Measurements from ENCODE around the gene WNT5A.

Gene WNT5A

DNA sequence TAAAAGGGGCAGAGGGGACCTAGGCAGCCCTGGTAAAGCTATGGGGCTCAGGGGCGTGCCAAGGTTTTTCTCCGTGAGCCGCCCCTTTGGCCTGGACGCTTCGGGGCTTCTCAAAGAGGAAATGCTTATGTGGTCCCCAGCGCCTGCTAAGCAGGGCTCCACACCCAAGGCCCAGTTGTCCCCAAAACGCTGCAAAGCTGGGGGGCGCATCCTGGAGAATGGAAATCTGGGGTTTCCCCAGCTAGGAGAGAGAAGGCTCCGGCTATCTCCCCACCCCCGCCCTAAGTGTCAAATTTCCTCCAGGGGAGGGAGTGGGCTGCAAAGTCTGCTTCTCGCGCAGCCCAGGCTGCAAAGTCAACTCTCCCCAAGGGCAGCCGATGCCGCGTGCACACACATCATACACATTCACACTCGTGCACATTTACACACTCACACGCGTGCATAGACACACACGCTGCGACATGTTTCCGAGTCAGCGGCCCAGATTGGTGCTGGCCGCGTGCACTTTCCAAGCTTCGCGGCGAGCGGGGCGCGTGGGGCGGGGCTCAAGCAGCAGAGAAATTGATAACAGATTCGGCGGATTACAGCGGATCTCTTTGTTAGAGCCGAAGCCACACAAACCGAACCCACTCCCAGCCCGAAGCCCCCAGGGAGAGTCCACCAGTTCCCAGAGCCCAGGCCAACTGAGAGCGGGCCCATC lies 4.5 kb downstream of the WNT5A start:
- Histone ChIP-seq H3K4me3 (ENCODE audit: low read length in 2 of 2) (peak overlapping the region; percentile 30 to 44), H3K9me3 (ENCODE audit: control insufficient read depth in 2 of 2, low read length in 2 of 2) (no peaks in the 10 kb centered on the region), H3K9ac (ENCODE audit: low read depth in 1 of 2, low read length in 2 of 2) (peak overlapping the region in 1 of 2 donors; percentile 33), H3K4me1 (ENCODE audit: control insufficient read depth in 2 of 2, insufficient read depth in 2 of 2, low read length in 2 of 2) (peaks cover 19 to 20% of the 10 kb centered on the region in 2 donors), H3K27ac (ENCODE audit: low read depth in 2 of 2, low read length in 2 of 2) (peak overlapping the region in 1 of 2 donors; percentile 16), H3K36me3 (ENCODE audit: control insufficient read depth in 2 of 2, insufficient read depth in 2 of 2, low read length in 2 of 2) (no peaks in the 10 kb centered on the region), H3K27me3 (ENCODE audit: control insufficient read depth in 2 of 2, insufficient read depth in 2 of 2, low read length in 2 of 2) (peaks cover 20 to 46% of the 10 kb centered on the region in 2 donors)

DNA sequence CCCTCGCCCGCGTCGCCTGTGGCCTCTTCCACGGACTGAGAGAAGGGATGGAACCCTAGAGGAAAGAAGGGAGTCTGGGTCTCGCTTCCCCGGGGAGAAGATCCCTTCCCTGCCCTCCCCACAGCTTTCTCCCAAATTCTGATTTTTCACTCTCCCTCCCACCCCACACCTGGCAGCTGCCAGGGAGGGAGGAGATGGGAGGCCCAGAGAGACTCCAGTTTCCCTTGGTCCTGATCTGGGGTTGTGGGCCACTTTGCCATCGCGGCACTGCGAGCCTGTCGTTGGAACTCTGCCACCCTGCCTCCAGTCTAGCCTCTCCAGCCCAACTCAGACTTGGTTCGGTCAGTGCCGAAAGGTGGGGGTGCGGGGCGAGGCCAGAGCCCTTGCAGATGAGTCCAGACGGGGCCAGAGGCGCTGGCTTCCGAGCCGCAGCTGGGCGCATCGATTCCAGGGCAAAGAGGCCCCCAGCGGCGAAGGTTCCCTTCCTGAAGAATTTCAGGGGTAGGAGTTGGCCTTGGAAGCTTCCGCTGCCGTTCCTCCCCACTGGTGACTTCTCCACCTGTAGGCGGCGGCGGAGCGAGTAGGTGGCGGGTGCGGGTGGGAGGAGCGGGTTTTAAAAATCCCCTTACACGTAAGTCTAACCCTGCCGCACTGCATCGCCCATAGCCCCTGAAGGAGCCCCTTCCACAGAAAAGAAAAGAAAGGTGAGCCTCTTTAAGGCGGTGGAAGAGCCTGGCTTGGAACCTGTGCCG lies 5.2 kb downstream of the WNT5A start:
- Histone ChIP-seq H3K27me3 (ENCODE audit: control insufficient read depth in 2 of 2, insufficient read depth in 2 of 2, low read length in 2 of 2) (peaks cover 20 to 42% of the 10 kb centered on the region in 2 donors), H3K4me3 (ENCODE audit: low read length in 2 of 2) (peak overlapping the region; percentile 39 to 56), H3K27ac (ENCODE audit: low read depth in 2 of 2, low read length in 2 of 2) (peak overlapping the region in 1 of 2 donors; percentile 16), H3K4me1 (ENCODE audit: control insufficient read depth in 2 of 2, insufficient read depth in 2 of 2, low read length in 2 of 2) (peaks cover 14 to 18% of the 10 kb centered on the region in 2 donors), H3K36me3 (ENCODE audit: control insufficient read depth in 2 of 2, insufficient read depth in 2 of 2, low read length in 2 of 2) (no peaks in the 10 kb centered on the region), H3K9me3 (ENCODE audit: control insufficient read depth in 2 of 2, low read length in 2 of 2) (no peaks in the 10 kb centered on the region), H3K9ac (ENCODE audit: low read depth in 1 of 2, low read length in 2 of 2) (no peak overlapping the region)

DNA sequence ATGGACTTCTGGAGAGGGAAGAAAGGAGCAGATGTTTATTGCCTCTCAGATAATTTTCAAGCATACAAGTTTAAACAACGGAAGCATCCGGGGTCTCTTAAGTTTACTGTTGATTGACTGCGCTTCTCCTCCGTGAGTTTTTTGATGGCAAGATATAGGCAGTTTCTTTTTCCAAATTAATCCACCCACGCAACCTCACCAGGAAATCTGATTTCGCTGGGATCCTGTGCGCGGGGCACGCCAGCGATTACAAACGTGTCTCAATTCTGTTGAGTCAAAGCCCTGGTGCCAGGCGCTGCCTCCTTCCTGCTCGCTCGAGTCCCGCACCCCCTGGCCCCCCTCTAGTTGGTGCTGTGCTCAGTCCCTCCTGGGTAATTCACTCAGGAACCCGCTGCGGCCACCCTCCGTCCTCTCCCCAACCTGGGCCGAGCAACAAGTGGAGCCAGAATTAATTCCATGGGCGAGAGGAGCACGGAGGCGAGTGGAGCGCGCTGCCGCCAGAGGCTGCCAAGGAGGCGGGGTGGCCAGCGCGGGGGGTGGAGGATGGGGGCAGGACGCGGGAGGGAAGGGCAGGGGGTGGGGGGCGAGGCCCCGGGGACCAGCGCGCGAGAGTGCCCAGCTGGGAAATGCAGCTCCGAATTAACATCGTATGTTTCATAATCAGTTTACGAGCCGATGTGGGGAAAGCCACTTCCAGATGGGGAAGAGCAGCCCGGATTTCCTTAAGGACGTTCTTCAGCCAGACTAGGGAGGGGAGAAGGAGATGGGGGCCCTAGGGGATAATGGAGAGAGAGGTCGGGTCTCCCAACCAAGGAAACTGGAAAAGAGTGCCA lies 6.0 kb downstream of the WNT5A start:
- H3K9ac ChIP-seq (ENCODE audit: low read depth in 1 of 2, low read length in 2 of 2) = peak overlapping the region in 1 of 2 donors; percentile 17
- H3K27ac ChIP-seq (ENCODE audit: low read depth in 2 of 2, low read length in 2 of 2) = no peak overlapping the region
- peaks cover 20 to 41% of the 10 kb centered on the region in 2 donors for H3K27me3 ChIP-seq (ENCODE audit: control insufficient read depth in 2 of 2, insufficient read depth in 2 of 2, low read length in 2 of 2)
- H3K9me3 ChIP-seq (ENCODE audit: control insufficient read depth in 2 of 2, low read length in 2 of 2) = no peaks in the 10 kb centered on the region
- H3K4me3 ChIP-seq (ENCODE audit: low read length in 2 of 2) = peak overlapping the region; percentile 54 to 56
- peaks cover 9 to 12% of the 10 kb centered on the region in 2 donors for H3K4me1 ChIP-seq (ENCODE audit: control insufficient read depth in 2 of 2, insufficient read depth in 2 of 2, low read length in 2 of 2)
- H3K36me3 ChIP-seq (ENCODE audit: control insufficient read depth in 2 of 2, insufficient read depth in 2 of 2, low read length in 2 of 2) = no peaks in the 10 kb centered on the region

DNA sequence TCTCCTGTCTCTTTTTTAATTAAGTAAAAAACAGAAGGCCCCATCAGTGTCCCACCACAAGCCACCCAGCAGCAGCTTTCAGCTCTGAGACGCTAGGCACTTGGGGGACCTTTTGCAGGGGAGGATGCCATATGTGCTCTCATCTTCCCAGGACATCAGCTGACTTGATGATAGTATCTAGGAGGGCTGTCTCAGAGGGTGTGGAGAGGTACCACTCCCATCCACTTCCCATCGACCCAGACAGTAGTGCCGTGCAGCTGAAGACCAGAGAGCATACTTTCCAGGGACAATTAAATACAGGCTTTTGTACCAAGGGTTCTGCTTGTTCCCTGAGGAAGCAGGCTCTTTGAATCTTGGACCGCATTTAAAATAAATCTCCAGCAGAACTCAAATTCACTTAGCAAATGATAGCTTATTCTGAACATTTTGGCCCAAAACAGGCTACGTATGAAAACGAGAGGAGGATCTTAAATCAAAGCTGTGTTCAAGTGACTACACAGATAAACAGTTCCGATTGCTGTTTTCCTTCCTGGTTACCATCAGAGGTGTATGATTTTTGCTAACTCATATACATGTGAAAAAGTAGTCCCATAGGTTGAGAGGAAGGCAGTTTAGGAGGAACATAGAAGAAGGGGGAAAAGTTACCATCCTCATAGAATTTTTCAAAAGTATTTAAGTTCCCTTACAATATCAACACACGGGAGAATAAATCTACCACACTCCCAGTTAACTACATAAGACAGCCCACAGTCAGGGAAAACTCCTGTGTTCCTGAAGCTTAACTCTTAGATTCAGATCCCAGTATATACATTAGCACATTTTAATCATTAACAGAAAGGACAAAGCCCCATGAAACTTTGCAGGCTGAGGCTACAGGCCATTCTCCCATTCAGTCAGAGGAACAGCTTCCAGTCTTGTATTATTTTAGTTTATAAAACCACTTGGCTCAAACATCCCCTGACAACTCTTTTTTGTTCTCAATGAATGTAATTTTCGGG lies 9.5 kb downstream of the WNT5A start:
- no peak overlapping the region for H3K4me3 ChIP-seq (ENCODE audit: low read length in 2 of 2)
- peaks cover 6 to 16% of the 10 kb centered on the region in 2 donors for H3K27me3 ChIP-seq (ENCODE audit: control insufficient read depth in 2 of 2, insufficient read depth in 2 of 2, low read length in 2 of 2)
- H3K27ac ChIP-seq (ENCODE audit: low read depth in 2 of 2, low read length in 2 of 2) = no peak overlapping the region
- H3K36me3 ChIP-seq (ENCODE audit: control insufficient read depth in 2 of 2, insufficient read depth in 2 of 2, low read length in 2 of 2) = no peaks in the 10 kb centered on the region
- H3K9ac ChIP-seq (ENCODE audit: low read depth in 1 of 2, low read length in 2 of 2) = no peak overlapping the region
- no peaks in the 10 kb centered on the region for H3K9me3 ChIP-seq (ENCODE audit: control insufficient read depth in 2 of 2, low read length in 2 of 2)
- H3K4me1 ChIP-seq (ENCODE audit: control insufficient read depth in 2 of 2, insufficient read depth in 2 of 2, low read length in 2 of 2) = peaks cover 5 to 6% of the 10 kb centered on the region in 2 donors

DNA sequence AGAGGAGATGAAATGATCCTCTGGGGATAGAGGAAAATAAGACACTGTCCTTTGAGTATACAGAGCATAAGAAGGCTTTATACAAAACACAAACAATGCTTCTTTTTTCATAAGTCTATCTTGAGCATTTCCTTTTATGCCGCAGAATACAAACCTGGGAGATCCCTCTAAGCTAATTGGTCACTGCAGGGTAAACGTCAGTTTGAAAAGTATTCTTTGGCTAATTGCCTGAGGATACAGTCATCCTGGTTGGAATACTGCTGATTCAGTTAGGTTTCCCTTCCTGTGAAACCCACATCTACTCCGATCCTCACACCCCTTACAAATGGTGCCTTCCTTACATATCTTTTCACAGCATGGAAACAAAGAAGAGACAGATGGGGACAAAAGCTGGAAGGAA lies 10.6 kb downstream of the WNT5A start:
- Histone ChIP-seq H3K36me3 (ENCODE audit: control insufficient read depth in 2 of 2, insufficient read depth in 2 of 2, low read length in 2 of 2) (no peaks in the 10 kb centered on the region), H3K9ac (ENCODE audit: low read depth in 1 of 2, low read length in 2 of 2) (no peak overlapping the region), H3K27me3 (ENCODE audit: control insufficient read depth in 2 of 2, insufficient read depth in 2 of 2, low read length in 2 of 2) (peaks cover 1 to 6% of the 10 kb centered on the region in 2 donors), H3K27ac (ENCODE audit: low read depth in 2 of 2, low read length in 2 of 2) (no peak overlapping the region), H3K4me1 (ENCODE audit: control insufficient read depth in 2 of 2, insufficient read depth in 2 of 2, low read length in 2 of 2) (peaks cover under 1% of the 10 kb centered on the region in 2 donors), H3K4me3 (ENCODE audit: low read length in 2 of 2) (no peak overlapping the region), H3K9me3 (ENCODE audit: control insufficient read depth in 2 of 2, low read length in 2 of 2) (no peaks in the 10 kb centered on the region)

DNA sequence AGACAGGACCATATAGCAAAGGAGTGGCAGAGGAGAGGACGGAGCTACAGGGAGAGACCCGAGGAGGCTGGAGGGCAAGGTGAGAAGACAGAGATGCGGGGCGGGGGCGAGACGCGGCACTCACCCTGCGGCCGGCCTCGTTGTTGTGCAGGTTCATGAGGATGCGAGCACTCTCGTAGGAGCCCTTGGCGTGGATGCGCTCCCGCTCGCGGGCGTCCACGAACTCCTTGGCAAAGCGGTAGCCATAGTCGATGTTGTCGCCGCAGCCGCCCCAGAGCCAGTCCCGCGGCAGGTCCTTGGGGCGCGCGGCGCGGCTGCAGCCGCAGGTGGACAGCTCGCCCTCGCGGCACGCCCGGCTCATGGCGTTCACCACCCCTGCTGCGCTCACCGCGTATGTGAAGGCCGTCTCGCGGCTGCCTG lies 12.9 kb downstream of the WNT5A start:
- Histone ChIP-seq H3K9me3 (ENCODE audit: control insufficient read depth in 2 of 2, low read length in 2 of 2) (no peaks in the 10 kb centered on the region), H3K4me3 (ENCODE audit: low read length in 2 of 2) (no peak overlapping the region), H3K36me3 (ENCODE audit: control insufficient read depth in 2 of 2, insufficient read depth in 2 of 2, low read length in 2 of 2) (no peaks in the 10 kb centered on the region), H3K27ac (ENCODE audit: low read depth in 2 of 2, low read length in 2 of 2) (no peak overlapping the region), H3K27me3 (ENCODE audit: control insufficient read depth in 2 of 2, insufficient read depth in 2 of 2, low read length in 2 of 2) (no peaks in the 10 kb centered on the region), H3K9ac (ENCODE audit: low read depth in 1 of 2, low read length in 2 of 2) (no peak overlapping the region), H3K4me1 (ENCODE audit: control insufficient read depth in 2 of 2, insufficient read depth in 2 of 2, low read length in 2 of 2) (no peaks in the 10 kb centered on the region)

DNA sequence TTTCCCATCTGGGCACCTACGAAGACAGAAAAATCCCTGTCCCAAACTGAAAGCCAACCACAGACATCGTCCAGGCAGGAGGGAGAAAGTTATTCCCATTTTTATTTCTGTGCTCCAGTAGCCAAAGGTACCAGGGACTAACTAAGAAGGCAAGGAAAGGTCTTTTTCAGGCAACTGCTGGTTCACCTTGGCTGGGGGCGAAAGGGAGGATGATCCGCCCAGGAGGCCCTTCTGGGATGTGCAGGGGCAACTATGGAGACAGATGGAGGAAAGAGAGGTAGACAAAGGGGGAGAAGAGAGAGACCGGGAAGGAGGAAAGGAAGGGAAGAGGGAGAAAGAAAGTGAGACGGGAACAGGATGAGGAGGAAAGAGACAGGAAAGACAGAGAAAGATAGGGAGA lies 13.3 kb downstream of the WNT5A start:
- no peaks in the 10 kb centered on the region for H3K9me3 ChIP-seq (ENCODE audit: control insufficient read depth in 2 of 2, low read length in 2 of 2)
- no peaks in the 10 kb centered on the region for H3K4me1 ChIP-seq (ENCODE audit: control insufficient read depth in 2 of 2, insufficient read depth in 2 of 2, low read length in 2 of 2)
- no peaks in the 10 kb centered on the region for H3K27me3 ChIP-seq (ENCODE audit: control insufficient read depth in 2 of 2, insufficient read depth in 2 of 2, low read length in 2 of 2)
- no peaks in the 10 kb centered on the region for H3K36me3 ChIP-seq (ENCODE audit: control insufficient read depth in 2 of 2, insufficient read depth in 2 of 2, low read length in 2 of 2)
- no peak overlapping the region for H3K9ac ChIP-seq (ENCODE audit: low read depth in 1 of 2, low read length in 2 of 2)
- H3K27ac ChIP-seq (ENCODE audit: low read depth in 2 of 2, low read length in 2 of 2) = no peak overlapping the region
- no peak overlapping the region for H3K4me3 ChIP-seq (ENCODE audit: low read length in 2 of 2)

DNA sequence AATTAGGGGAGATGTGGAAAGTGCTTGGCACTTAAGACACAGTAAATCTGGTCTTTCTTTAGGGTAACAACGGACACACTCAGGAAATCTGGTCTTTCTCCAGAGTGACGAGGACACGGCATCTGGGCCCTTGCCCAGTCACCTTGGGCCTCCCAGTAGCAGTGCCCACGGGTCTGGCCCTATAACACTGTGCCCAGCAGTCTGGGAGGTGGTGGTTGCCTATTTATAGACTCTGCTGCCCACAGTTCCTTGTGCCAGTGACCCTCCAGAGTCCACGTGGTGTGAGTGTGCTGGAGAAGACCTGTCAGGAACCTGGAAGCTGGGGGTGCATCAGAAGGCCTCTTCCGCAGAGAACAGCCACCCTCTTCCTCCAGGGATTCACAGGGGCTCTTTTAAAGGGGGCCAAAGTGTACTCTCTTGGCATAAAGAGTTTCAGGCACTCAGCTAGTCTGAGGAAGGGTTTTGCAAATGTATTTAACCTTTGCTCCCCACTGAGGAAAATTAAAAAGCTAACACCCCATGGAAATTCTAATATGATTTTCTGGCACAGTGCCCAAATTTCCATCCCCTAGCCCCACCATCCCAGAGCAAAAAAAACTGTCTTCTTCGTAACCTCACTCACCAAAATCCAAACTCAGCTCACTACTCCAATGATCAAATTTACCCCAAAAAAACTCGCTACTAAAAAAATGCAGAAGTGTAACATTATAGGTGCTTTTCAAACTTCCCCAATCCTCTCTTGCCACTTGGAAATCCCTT lies 15.4 kb downstream of the WNT5A start:
- Histone ChIP-seq H3K4me1 (ENCODE audit: control insufficient read depth in 2 of 2, insufficient read depth in 2 of 2, low read length in 2 of 2) (no peaks in the 10 kb centered on the region), H3K27ac (ENCODE audit: low read depth in 2 of 2, low read length in 2 of 2) (no peak overlapping the region), H3K36me3 (ENCODE audit: control insufficient read depth in 2 of 2, insufficient read depth in 2 of 2, low read length in 2 of 2) (no peaks in the 10 kb centered on the region), H3K4me3 (ENCODE audit: low read length in 2 of 2) (no peak overlapping the region), H3K27me3 (ENCODE audit: control insufficient read depth in 2 of 2, insufficient read depth in 2 of 2, low read length in 2 of 2) (no peaks in the 10 kb centered on the region), H3K9ac (ENCODE audit: low read depth in 1 of 2, low read length in 2 of 2) (no peak overlapping the region), H3K9me3 (ENCODE audit: control insufficient read depth in 2 of 2, low read length in 2 of 2) (no peaks in the 10 kb centered on the region)

DNA sequence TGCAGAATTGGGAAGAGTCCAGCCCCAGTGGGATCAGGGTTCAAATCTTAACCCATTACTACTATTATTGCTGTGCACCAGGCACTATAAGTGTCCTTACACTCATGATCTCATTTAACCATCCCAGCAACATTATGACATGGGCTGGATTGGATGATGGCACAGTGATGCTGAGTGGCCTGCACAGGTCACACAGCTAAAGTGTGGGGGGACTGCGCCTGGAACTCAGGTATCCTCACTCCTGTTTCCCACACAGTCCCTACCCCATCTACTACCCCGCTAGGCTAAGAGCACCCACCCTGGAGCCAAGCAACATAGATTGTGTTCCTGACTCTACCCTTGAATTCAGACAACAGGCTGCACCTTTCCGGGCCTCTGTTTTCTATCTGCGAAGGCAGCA lies 16.0 kb downstream of the WNT5A start:
- Histone ChIP-seq H3K27ac (ENCODE audit: low read depth in 2 of 2, low read length in 2 of 2) (no peak overlapping the region), H3K4me3 (ENCODE audit: low read length in 2 of 2) (no peak overlapping the region), H3K4me1 (ENCODE audit: control insufficient read depth in 2 of 2, insufficient read depth in 2 of 2, low read length in 2 of 2) (no peaks in the 10 kb centered on the region), H3K27me3 (ENCODE audit: control insufficient read depth in 2 of 2, insufficient read depth in 2 of 2, low read length in 2 of 2) (no peaks in the 10 kb centered on the region), H3K9me3 (ENCODE audit: control insufficient read depth in 2 of 2, low read length in 2 of 2) (no peaks in the 10 kb centered on the region), H3K36me3 (ENCODE audit: control insufficient read depth in 2 of 2, insufficient read depth in 2 of 2, low read length in 2 of 2) (no peaks in the 10 kb centered on the region), H3K9ac (ENCODE audit: low read depth in 1 of 2, low read length in 2 of 2) (no peak overlapping the region)
